K562 (cell line): ENCODE data around the gene CYP11A1. TPM values are rescaled to one million over a fixed set of nuclear protein-coding genes. Genes with fewer than 3 reads are reported as not detected.

Experiments used
- ATAC-seq: fragments of 200-7000 bp; cut with Tn5 transposase; 3 replicates; pipeline ENCODE4 v1.9.1; 2020; ENCODE audit warnings: moderate library complexity
- BruUV-seq: library from RNA; stranded (reverse); fragments of 400-500 nt; replicated peaks from 2 replicates; lab custom pipeline; 2021; lab: Mats Ljungman, UMichigan
- CTCF ChIA-PET: fragments of 300-600 bp; formaldehyde crosslinking; extraction: SDS; loops from one replicate; lab custom pipeline; 2021; ENCODE audit warnings: low intra/inter-chr PET ratio; lab: Yijun Ruan, JAX
- POLR2A ChIA-PET: fragments of 300-600, 350-650 bp; sonication (Branson Sonifier 250); formaldehyde crosslinking; extraction: SDS; loops from one replicate; lab custom pipeline; 2021; ENCODE audit warnings: antibody characterized with exemption, inconsistent platforms; lab: Yijun Ruan, JAX
- DNase-seq, 4 experiments: peaks; one replicate each; pipeline versions ENCODE4 v3.0.0 to v3.0.0-alpha.2; 2011 to 2018; ENCODE audit warnings: low spot score in 3 of 4, mixed read lengths in 3 of 4; ENCODE audit errors: extremely low read depth in 1 of 4
- FAIRE-seq: peaks from 2 replicates; lab custom pipeline; 2011; peaks lifted over from hg19 to GRCh38; lab: Jason Lieb, UNC
- H2AFZ ChIP-seq: 2 replicates; pipeline ENCODE4 v1.6.0; 2011; ENCODE audit warnings: low read depth, low read length, control low read depth, inconsistent platforms
- H3K27ac ChIP-seq: fragments of 200-600 bp; 3 replicates; pipeline ENCODE4 v1.8.0; 2011; ENCODE audit warnings: low read depth, mild to moderate bottlenecking, control low read depth, inconsistent platforms, low read length, moderate library complexity, mixed read lengths; ENCODE audit errors: extremely low read depth
- H3K27me3 ChIP-seq, 2 experiments: fragments of 300-600 bp in 1 of 2; 2 replicates in 1 of 2; 3 replicates in 1 of 2; pipeline versions ENCODE4 v1.6.0 to v1.8.0; 2011; ENCODE audit warnings: inconsistent platforms in 2 of 2, low read length in 2 of 2, mild to moderate bottlenecking in 1 of 2, mixed read lengths in 1 of 2, moderate library complexity in 1 of 2; ENCODE audit not compliant: control insufficient read depth in 2 of 2, insufficient read depth in 2 of 2
- H3K36me3 ChIP-seq: fragments of 300-600 bp; 3 replicates; pipeline ENCODE4 v1.8.0; 2011; ENCODE audit warnings: mild to moderate bottlenecking, low read length, inconsistent platforms; ENCODE audit not compliant: control insufficient read depth, insufficient read depth
- H3K4me1 ChIP-seq, 2 experiments: fragments of 200-600 bp in 1 of 2; replicated peaks in 1 of 2; 2 replicates in 1 of 2; 3 replicates in 1 of 2; pipeline versions ENCODE4 v1.5.1 to v1.8.0; 2011; ENCODE audit warnings: inconsistent platforms in 2 of 2, low read length in 2 of 2, mild to moderate bottlenecking in 1 of 2, mixed read lengths in 1 of 2, moderate library complexity in 1 of 2; ENCODE audit not compliant: control insufficient read depth in 2 of 2, insufficient read depth in 2 of 2
- H3K4me2 ChIP-seq: 2 replicates; pipeline ENCODE4 v1.6.1; 2011; ENCODE audit warnings: low read length, control low read depth, inconsistent platforms, mixed read lengths; ENCODE audit not compliant: insufficient read depth
- H3K4me3 ChIP-seq: fragments of 200-600 bp; sonication (generic), shearing (Covaris generic); 2 replicates; pipeline ENCODE4 v1.5.1; 2016; ENCODE audit warnings: control low read depth, inconsistent platforms
- H3K79me2 ChIP-seq: fragments of 200-600 bp; 3 replicates; pipeline ENCODE4 v1.8.0; 2011; ENCODE audit warnings: low read length, inconsistent platforms; ENCODE audit not compliant: control insufficient read depth, insufficient read depth
- H3K9ac ChIP-seq, 2 experiments: 2 replicates each; pipeline versions ENCODE4 v1.6.0 to v1.6.1; 2011; ENCODE audit warnings: low read depth in 2 of 2, low read length in 2 of 2, control low read depth in 1 of 2, inconsistent platforms in 1 of 2, mild to moderate bottlenecking in 1 of 2, mixed read lengths in 1 of 2; ENCODE audit not compliant: insufficient read depth in 1 of 2
- H3K9me1 ChIP-seq: one replicate; pipeline ENCODE4 v1.6.0; 2011; ENCODE audit warnings: inconsistent platforms, mild to moderate bottlenecking, low read length, moderate library complexity; ENCODE audit not compliant: control insufficient read depth, insufficient read depth
- H3K9me3 ChIP-seq: replicated peaks from 2 replicates; pipeline ENCODE4 v1.5.1; 2011; ENCODE audit warnings: low read depth, low read length, inconsistent platforms; ENCODE audit not compliant: control insufficient read depth, insufficient read depth
- H4K20me1 ChIP-seq: replicated peaks from 2 replicates; pipeline ENCODE4 v1.6.1; 2011; ENCODE audit warnings: low read length, inconsistent platforms, mixed read lengths; ENCODE audit not compliant: control insufficient read depth, insufficient read depth
- ASH1L ChIP-seq: fragments of 450-650 bp; IDR thresholded peaks from 2 replicates; pipeline ENCODE4 v1.6.1; 2018; ENCODE audit warnings: borderline replicate concordance, mild to moderate bottlenecking, low read depth; ENCODE audit not compliant: partially characterized antibody
- EP300 ChIP-seq: IDR thresholded peaks from 2 replicates; pipeline ENCODE4 v1.6.1; 2012; ENCODE audit warnings: low read length, improper control_type of control experiment
- HOMEZ ChIP-seq: fragments of 250-450 bp; sonication (Bioruptor Pico); IDR thresholded peaks from 2 replicates; pipeline ENCODE4 v1.4.0; 2020; ENCODE audit warnings: mild to moderate bottlenecking, moderate library complexity
- RAD21 ChIP-seq, 2 experiments: fragments of 250-450 bp in 1 of 2; fragments of 450-650 bp in 1 of 2; sonication (Bioruptor Pico) in 1 of 2; formaldehyde crosslinking in 1 of 2; IDR thresholded peaks in 1 of 2; conservative IDR thresholded peaks in 1 of 2; 2 replicates each; pipeline versions ENCODE4 v1.4.0 to v1.8.0; 2020 to 2022; ENCODE audit warnings: mild to moderate bottlenecking in 2 of 2, moderate library complexity in 1 of 2
- RBM14 ChIP-seq: fragments of 200-400 bp; formaldehyde crosslinking; IDR thresholded peaks from 2 replicates; pipeline ENCODE4 v1.6.1; 2018; ENCODE audit warnings: low read depth, mild to moderate bottlenecking, low read length, moderate library complexity, borderline replicate concordance; ENCODE audit not compliant: insufficient read depth
- SLC30A9 ChIP-seq: fragments of 250-450 bp; sonication (Bioruptor Pico); IDR thresholded peaks from 2 replicates; pipeline ENCODE4 v1.8.0; 2022; ENCODE audit warnings: mild to moderate bottlenecking, moderate library complexity
- SP1 ChIP-seq: sonication (generic); formaldehyde crosslinking; IDR thresholded peaks from 2 replicates; pipeline ENCODE4 v1.8.1; 2022; ENCODE audit warnings: mild to moderate bottlenecking, missing genetic modification reagents
- ZNF174 ChIP-seq: fragments of 250-450 bp; sonication (Bioruptor Pico); IDR thresholded peaks from 2 replicates; pipeline ENCODE4 v1.4.0; 2020; ENCODE audit warnings: mild to moderate bottlenecking
- WGBS: fragments of 100-300 bp; shearing (Covaris generic); methylation state at CpG from one replicate; pipeline ENCODE4 v1.1.6; 2016; ENCODE audit warnings: low coverage, mixed read lengths; ENCODE audit not compliant: insufficient coverage; ENCODE audit errors: missing lambda C conversion rate; 5-methylcytosine and 5-hydroxymethylcytosine counted together
- in situ Hi-C: fragments of 300-500 bp; cut with MboI; formaldehyde crosslinking; loops from 4 replicates; pipeline ENCODE4 v1.15.0; 2018; ENCODE audit warnings: inconsistent platforms, mixed read lengths
- intact Hi-C: fragments of 100-400 bp; cut with micrococcal nuclease; formaldehyde crosslinking; loops from 2 replicates; pipeline ENCODE4 v1.14.2; 2022
- polyA plus RNA-seq, 8 experiments: library from polyadenylated mRNA; depleted of rRNA in 4 of 8; stranded (reverse) in 5 of 8; unstranded in 3 of 8; fragments of >200 nt; fragmentation: Nextera tagmentation in 2 of 8; fragmentation: Illumina TruSeq in 1 of 8; extraction: Ambion mirVana in 2 of 8; extraction: Trizol in 1 of 8; gene quantifications; 2 replicates each; pipeline versions ENCODE4 v1.2.1 to v1.2.3, GENCODE V29; 2011 to 2014; ENCODE audit warnings: inconsistent platforms in 1 of 8, missing spikeins in 1 of 8
- total RNA-seq, 7 experiments: library from RNA; depleted of rRNA in 6 of 7; stranded (reverse); fragments of >200 nt in 6 of 7; fragmentation: Illumina TruSeq in 2 of 7; extraction: Trizol in 2 of 7; gene quantifications; 2 replicates each; pipeline versions ENCODE4 v1.2.1 to v1.2.3, GENCODE V29; 2011 to 2021; ENCODE audit warnings: low replicate concordance in 1 of 7
- TF ChIP-seq, protein P1 (sequence below): fragments of 450-650 bp; IDR thresholded peaks from 2 replicates; pipeline ENCODE4 v1.6.1; 2017; ENCODE audit warnings: antibody characterized with exemption, mild to moderate bottlenecking
- TF ChIP-seq, protein P2 (sequence below), 3 experiments: IDR thresholded peaks in 2 of 3; conservative IDR thresholded peaks in 1 of 3; 2 replicates each; pipeline ENCODE4 v1.5.1; 2011 to 2012; ENCODE audit warnings: low read length in 3 of 3, mild to moderate bottlenecking in 3 of 3, control low read depth in 2 of 3, improper control_type of control experiment in 1 of 3, inconsistent platforms in 1 of 3, low read depth in 1 of 3, mixed read lengths in 1 of 3, moderate library complexity in 1 of 3; ENCODE audit not compliant: insufficient read depth in 2 of 3

The CYP11A1 gene
- total and polyA plus RNA-seq, 9 of the 15 experiments (the other 6 are each of a cell fraction or from before 2014, with no cell fraction given): 0.06 to 0.24 (median 0.10) TPM; not detected in 4

DNA sequence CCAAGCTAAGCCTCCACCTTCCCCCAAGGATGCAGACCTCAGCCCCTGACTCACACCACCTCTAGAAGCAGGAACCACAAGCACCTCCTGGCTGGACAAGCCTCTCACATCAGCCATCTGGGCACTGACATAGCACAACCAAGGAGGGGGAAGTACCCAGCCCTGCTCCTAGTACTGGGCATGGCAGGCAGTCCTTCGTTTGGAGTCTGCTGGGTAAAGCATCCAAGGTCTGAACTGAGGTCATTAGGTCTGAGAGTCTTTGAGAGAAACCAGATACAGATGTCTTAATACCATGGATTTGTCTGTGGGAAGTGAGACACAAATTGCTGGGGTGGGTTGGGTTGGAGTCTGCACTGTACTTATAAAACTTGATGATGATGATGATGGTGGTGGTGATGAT lies 69.6 kb downstream of the CYP11A1 start (continued):
- TF ChIP-seq, protein P1, sequence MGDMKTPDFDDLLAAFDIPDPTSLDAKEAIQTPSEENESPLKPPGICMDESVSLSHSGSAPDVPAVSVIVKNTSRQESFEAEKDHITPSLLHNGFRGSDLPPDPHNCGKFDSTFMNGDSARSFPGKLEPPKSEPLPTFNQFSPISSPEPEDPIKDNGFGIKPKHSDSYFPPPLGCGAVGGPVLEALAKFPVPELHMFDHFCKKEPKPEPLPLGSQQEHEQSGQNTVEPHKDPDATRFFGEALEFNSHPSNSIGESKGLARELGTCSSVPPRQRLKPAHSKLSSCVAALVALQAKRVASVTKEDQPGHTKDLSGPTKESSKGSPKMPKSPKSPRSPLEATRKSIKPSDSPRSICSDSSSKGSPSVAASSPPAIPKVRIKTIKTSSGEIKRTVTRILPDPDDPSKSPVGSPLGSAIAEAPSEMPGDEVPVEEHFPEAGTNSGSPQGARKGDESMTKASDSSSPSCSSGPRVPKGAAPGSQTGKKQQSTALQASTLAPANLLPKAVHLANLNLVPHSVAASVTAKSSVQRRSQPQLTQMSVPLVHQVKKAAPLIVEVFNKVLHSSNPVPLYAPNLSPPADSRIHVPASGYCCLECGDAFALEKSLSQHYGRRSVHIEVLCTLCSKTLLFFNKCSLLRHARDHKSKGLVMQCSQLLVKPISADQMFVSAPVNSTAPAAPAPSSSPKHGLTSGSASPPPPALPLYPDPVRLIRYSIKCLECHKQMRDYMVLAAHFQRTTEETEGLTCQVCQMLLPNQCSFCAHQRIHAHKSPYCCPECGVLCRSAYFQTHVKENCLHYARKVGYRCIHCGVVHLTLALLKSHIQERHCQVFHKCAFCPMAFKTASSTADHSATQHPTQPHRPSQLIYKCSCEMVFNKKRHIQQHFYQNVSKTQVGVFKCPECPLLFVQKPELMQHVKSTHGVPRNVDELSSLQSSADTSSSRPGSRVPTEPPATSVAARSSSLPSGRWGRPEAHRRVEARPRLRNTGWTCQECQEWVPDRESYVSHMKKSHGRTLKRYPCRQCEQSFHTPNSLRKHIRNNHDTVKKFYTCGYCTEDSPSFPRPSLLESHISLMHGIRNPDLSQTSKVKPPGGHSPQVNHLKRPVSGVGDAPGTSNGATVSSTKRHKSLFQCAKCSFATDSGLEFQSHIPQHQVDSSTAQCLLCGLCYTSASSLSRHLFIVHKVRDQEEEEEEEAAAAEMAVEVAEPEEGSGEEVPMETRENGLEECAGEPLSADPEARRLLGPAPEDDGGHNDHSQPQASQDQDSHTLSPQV: no peak
- TF ChIP-seq EP300 (no peak), RBM14 (no peak)

GRCh38 chr15:74295800-74296199 lies 71.6 kb downstream of the CYP11A1 start:
- BruUV-seq: no TSS peak
- peak; percentile 56 for FAIRE-seq
- Histone ChIP-seq H3K36me3 (no peaks in the 10 kb centered on the region), H3K9me1 (peaks cover 3% of the 10 kb centered on the region), H3K4me1 (peaks cover 5 to 10% of the 10 kb centered on the region in 2 experiments; a peak in 4 of 5 replicates), H3K4me2 (no peak overlapping the region), H3K27ac (no peak overlapping the region), H4K20me1 (peaks cover 22% of the 10 kb centered on the region), H3K79me2 (no peaks in the 10 kb centered on the region), H3K4me3 (no peak overlapping the region), H3K9me3 (no peaks in the 10 kb centered on the region), H3K9ac (no peak overlapping the region), H2AFZ (no peak overlapping the region), H3K27me3 (peaks cover 17 to 21% of the 10 kb centered on the region in 2 experiments; a peak in 4 of 5 replicates)
- ChIA-PET POLR2A (interaction anchor here (0.6 kb wide), 1 partner anchor 360 kb away, joined by 3 read pairs; no protein-coding TSS in a partner anchor), CTCF (no interaction called here)
- WGBS: 1% methylated on average over 6 of the region's 6 CpGs
- intact Hi-C loops: loop anchor here (10.0 kb wide), 1 partner anchor 51 kb away; no protein-coding TSS in a partner anchor
- in situ Hi-C loops: loop anchor here (25.0 kb wide), 1 partner anchor 1658 kb away; no protein-coding TSS in a partner anchor
- ATAC-seq: peak; percentile 57; the same call in 2 of the 3 replicates
- DNase-seq: peak in 3 of 4 experiments; percentile 25 to 43 (median 26)
- no peak for TF ChIP-seq HOMEZ (CRISPR knock-in tag)
- no peak for TF ChIP-seq SLC30A9 (CRISPR knock-in tag)
- TF ChIP-seq ZNF174: no peak
- no peak for TF ChIP-seq SP1 (CRISPR knock-in tag)
- TF ChIP-seq RAD21 (CRISPR knock-in tag; conservative IDR thresholded peaks at IDR 0.05 in 1 of 2, IDR thresholded peaks at IDR 0.05 in 1 of 2): peak in 1 of 2 experiments; percentile 53; a peak in 2 of 4 replicates
- no peak for TF ChIP-seq ASH1L
- TF ChIP-seq, protein P2, sequence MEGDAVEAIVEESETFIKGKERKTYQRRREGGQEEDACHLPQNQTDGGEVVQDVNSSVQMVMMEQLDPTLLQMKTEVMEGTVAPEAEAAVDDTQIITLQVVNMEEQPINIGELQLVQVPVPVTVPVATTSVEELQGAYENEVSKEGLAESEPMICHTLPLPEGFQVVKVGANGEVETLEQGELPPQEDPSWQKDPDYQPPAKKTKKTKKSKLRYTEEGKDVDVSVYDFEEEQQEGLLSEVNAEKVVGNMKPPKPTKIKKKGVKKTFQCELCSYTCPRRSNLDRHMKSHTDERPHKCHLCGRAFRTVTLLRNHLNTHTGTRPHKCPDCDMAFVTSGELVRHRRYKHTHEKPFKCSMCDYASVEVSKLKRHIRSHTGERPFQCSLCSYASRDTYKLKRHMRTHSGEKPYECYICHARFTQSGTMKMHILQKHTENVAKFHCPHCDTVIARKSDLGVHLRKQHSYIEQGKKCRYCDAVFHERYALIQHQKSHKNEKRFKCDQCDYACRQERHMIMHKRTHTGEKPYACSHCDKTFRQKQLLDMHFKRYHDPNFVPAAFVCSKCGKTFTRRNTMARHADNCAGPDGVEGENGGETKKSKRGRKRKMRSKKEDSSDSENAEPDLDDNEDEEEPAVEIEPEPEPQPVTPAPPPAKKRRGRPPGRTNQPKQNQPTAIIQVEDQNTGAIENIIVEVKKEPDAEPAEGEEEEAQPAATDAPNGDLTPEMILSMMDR (IDR thresholded peaks at IDR 0.05 in 2 of 3, conservative IDR thresholded peaks at IDR 0.05 in 1 of 3; ENCODE audit: insufficient read depth in 2 of 3, low read depth in 1 of 3, low read length in 3 of 3): peak; percentile 31 to 32 (median 32); a peak in 3 of 6 replicates
